ENCODE measurements around the gene ADGRB3.
"Not testable (repeated sequence)": the region's sequence is repeated elsewhere in the genome, so short reads cannot be mapped to it uniquely, and the experiment has no call there.

ADGRB3 gene

GRCh38 chr6:68790128-68790527, 155.0 kb downstream of the ADGRB3 start:
- not testable (repeated sequence) for DNase-seq (ENCODE audit: low spot score)

GRCh38 chr6:68814976-68815375, 179.9 kb downstream of the ADGRB3 start:
- peak; percentile 29 for DNase-seq (ENCODE audit: low spot score)

- DNase-seq (ENCODE audit: low spot score) = no peak
Observed at GRCh38 chr6:68826501-68826900, 191.4 kb downstream of the ADGRB3 start.

GRCh38 chr6:68834551-68834950, 199.5 kb downstream of the ADGRB3 start:
- DNase-seq (ENCODE audit: low spot score) = no peak

GRCh38 chr6:68838571-68838970, 203.5 kb downstream of the ADGRB3 start:
- DNase-seq (ENCODE audit: low spot score) = no peak

- peak; percentile 6 for DNase-seq (ENCODE audit: low spot score)
Observed at GRCh38 chr6:68852791-68853190, 217.7 kb downstream of the ADGRB3 start.

GRCh38 chr6:68859233-68859632, 224.2 kb downstream of the ADGRB3 start:
- no peak for DNase-seq (ENCODE audit: low spot score)

- no peak for DNase-seq (ENCODE audit: low spot score)
Observed at GRCh38 chr6:68868646-68869045, 233.6 kb downstream of the ADGRB3 start.

- no peak for DNase-seq (ENCODE audit: low spot score)
Observed at GRCh38 chr6:68873236-68873635, 238.2 kb downstream of the ADGRB3 start.

- DNase-seq (ENCODE audit: low spot score) = no peak
Observed at GRCh38 chr6:68874747-68875146, 239.7 kb downstream of the ADGRB3 start.

GRCh38 chr6:68875403-68875802, 240.3 kb downstream of the ADGRB3 start:
- DNase-seq (ENCODE audit: low spot score) = no peak

- DNase-seq (ENCODE audit: low spot score) = peak; percentile 43
Observed at GRCh38 chr6:68876792-68877493, 241.9 kb downstream of the ADGRB3 start.

- no peak for DNase-seq (ENCODE audit: low spot score)
Observed at GRCh38 chr6:68880050-68880813, 245.2 kb downstream of the ADGRB3 start.

- not testable (repeated sequence) for DNase-seq (ENCODE audit: low spot score)
Observed at GRCh38 chr6:68883325-68883724, 248.2 kb downstream of the ADGRB3 start.

- DNase-seq (ENCODE audit: low spot score) = no peak
Observed at GRCh38 chr6:68891419-68891818, 256.3 kb downstream of the ADGRB3 start.

GRCh38 chr6:68892452-68892851, 257.4 kb downstream of the ADGRB3 start:
- no peak for DNase-seq (ENCODE audit: low spot score)

- no peak for DNase-seq (ENCODE audit: low spot score)
Observed at GRCh38 chr6:68895929-68896328, 260.8 kb downstream of the ADGRB3 start.

GRCh38 chr6:68901044-68901443, 266.0 kb downstream of the ADGRB3 start:
- DNase-seq (ENCODE audit: low spot score) = no peak

GRCh38 chr6:68911334-68911733, 276.3 kb downstream of the ADGRB3 start:
- no peak for DNase-seq (ENCODE audit: low spot score)

- DNase-seq (ENCODE audit: low spot score) = no peak
Observed at GRCh38 chr6:68911811-68912210, 276.7 kb downstream of the ADGRB3 start.

- DNase-seq (ENCODE audit: low spot score) = not testable (repeated sequence)
Observed at GRCh38 chr6:68912805-68913204, 277.7 kb downstream of the ADGRB3 start.

- no peak for DNase-seq (ENCODE audit: low spot score)
Observed at GRCh38 chr6:68915586-68915985, 280.5 kb downstream of the ADGRB3 start.

- DNase-seq (ENCODE audit: low spot score) = no peak
Observed at GRCh38 chr6:68919537-68919936, 284.5 kb downstream of the ADGRB3 start.

GRCh38 chr6:68941345-68941744, 306.3 kb downstream of the ADGRB3 start:
- no peak for DNase-seq (ENCODE audit: low spot score)
